NCI-H345 (cell line): Measurements from ENCODE around the gene OR10H5.
"Not testable (repeated sequence)": the region's sequence is repeated elsewhere in the genome, so short reads cannot be mapped to it uniquely, and the experiment has no call there.

Source experiments
- DNase-seq: peaks from one replicate; lab custom pipeline; 2025; lab: John Stamatoyannopoulos, UW

OR10H5 gene, protein sequence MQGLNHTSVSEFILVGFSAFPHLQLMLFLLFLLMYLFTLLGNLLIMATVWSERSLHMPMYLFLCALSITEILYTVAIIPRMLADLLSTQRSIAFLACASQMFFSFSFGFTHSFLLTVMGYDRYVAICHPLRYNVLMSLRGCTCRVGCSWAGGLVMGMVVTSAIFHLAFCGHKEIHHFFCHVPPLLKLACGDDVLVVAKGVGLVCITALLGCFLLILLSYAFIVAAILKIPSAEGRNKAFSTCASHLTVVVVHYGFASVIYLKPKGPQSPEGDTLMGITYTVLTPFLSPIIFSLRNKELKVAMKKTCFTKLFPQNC

DNA sequence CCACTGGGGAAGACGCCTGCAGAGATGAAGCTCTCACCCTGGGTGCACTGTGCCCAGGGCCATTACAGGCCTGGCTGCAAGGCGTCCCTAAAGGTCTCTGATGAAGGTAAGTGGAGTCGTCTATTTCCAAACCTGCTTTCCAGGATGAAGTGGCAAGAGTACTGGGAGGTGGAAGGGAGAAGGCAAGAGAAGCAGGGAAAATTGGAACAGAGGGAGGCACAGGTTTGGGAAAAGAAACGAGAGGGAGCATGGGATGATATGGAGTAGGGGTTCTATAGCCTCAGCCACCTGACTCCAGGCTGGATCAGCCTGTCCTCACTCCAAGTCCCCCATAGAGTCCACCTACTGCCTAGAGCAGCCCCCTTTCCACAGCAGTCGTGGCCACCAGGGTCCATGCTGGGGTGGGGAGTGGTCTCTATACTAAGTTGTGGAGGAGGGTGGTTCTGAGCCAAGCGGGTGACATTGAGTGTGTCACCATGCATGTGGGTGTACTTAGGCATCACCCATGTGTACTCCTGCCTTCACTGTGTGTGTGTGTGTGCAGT lies at the start of gene OR10H5:
Gene OR10H5 (plus strand): TSS at position 51 of the 545 bp plus-strand sequence. CDS start 6,388 bp downstream, outside the sequence.
- DNase-seq: no peak

- no peak for DNase-seq
Measured at GRCh38 chr19:15737722-15738121, 49.7 kb upstream of the OR10H5 start, which contains the start of gene OR10H3. Gene OR10H3, plus strand, starts transcription at chr19:15737985. Its CDS starts 3,408 bp downstream, at chr19:15741393.

- DNase-seq: no peak
Measured at GRCh38 chr19:15740785-15741184, 46.7 kb upstream of the OR10H5 start.

- no peak for DNase-seq
Measured at GRCh38 chr19:15748239-15748638, 39.2 kb upstream of the OR10H5 start.

DNA sequence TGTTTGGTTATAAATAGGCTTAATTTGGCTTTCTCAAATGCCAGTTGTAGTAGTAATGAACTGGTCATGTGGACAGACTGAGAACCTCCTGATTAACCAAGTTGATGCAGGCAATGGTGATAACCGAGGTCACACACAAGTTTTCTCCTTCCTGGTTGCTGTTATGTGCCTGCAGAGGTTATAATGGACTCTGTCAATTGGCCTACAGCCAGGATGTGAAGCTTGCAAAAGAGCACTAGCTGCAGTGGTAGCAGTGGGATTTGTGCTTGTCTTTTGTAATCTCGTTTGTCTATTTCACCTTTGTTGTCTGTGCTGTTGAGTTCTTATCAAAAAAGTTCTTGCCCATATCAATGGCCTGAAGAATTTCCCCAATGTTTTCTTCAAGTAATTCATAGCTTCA lies 29.1 kb upstream of the OR10H5 start:
- no peak for DNase-seq

GRCh38 chr19:15759962-15760565 lies 27.4 kb upstream of the OR10H5 start:
- DNase-seq: no peak

DNA sequence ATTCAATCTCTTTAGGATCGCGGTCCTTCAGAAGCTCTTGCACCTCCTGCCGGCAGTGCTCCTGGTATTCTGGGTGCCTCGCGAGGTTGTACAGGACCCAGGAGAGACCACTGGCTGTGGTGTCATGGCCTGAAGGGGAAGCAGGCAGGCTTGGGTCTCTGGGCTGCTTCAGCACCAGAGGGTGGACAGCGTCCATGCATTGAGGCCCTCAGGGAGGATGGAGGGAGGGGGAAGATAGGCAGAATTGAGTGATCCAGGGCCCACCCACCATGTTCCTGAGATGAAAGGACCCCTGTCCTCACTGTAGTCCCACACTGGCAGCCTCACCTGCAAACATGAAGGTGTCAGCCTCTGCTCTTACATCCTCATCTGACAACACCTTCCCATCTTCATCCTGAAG lies 17.9 kb upstream of the OR10H5 start:
- DNase-seq: no peak

DNA sequence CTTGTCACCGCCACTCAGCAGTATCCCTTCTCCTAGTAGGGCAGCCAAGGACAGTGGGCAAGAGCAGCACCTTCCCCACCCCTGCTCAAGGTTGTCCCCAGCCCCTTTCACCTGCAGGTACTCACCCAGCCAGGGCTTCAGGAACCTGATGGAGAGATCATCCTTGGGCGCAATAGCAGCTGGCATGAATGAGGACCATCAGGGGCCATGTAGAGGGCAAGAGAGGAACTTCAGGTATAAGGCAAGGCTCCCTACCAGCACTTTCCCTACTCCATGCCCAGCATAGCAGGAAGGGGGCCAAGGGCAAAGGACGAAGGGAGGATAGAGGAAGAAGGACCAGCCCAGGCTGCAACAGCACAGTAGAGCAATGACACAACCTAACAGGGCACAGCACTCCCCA lies 13.3 kb upstream of the OR10H5 start:
- DNase-seq: not testable (repeated sequence)

DNA sequence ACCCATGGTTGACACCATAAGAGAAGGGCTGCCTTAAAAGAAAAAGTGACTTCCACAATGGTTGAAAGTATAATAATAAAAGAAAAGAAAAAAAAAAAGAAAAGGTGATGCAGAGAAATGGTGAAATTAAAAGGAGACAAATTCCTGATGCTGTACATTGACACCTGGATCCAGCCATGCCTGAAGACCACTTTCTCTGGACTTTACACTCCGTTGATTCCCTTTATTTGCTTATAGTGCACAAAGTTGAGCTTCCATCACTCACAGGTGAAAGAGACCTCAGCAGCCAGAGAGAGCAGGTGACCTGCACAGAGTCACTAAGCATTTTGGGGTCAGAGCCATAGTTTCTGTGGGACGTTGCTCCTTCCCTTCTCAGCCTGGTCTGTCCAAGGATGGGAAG lies 12.2 kb upstream of the OR10H5 start:
- DNase-seq: no peak

DNA sequence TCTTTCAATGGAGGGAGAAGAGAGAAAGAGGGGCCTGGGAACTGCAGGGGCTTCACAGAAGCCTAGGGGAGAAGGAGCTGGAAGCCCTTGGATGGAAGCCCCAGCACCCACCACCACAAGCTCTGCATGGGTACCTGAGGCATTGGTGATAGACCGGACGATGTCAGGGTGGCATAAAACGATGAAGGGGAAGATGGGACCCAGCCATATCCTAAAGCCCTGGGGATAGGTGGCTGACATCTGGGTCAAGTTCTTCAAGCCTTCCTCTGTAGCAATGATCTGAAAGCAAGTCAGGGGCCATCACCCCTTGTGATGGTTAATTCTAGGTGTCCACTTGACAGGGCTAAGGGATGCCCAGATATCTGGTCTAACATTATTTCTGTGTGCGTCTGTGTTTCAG lies 11.2 kb upstream of the OR10H5 start:
- DNase-seq: no peak

- DNase-seq: no peak
Measured at GRCh38 chr19:15776991-15777970, 10.2 kb upstream of the OR10H5 start.

DNA sequence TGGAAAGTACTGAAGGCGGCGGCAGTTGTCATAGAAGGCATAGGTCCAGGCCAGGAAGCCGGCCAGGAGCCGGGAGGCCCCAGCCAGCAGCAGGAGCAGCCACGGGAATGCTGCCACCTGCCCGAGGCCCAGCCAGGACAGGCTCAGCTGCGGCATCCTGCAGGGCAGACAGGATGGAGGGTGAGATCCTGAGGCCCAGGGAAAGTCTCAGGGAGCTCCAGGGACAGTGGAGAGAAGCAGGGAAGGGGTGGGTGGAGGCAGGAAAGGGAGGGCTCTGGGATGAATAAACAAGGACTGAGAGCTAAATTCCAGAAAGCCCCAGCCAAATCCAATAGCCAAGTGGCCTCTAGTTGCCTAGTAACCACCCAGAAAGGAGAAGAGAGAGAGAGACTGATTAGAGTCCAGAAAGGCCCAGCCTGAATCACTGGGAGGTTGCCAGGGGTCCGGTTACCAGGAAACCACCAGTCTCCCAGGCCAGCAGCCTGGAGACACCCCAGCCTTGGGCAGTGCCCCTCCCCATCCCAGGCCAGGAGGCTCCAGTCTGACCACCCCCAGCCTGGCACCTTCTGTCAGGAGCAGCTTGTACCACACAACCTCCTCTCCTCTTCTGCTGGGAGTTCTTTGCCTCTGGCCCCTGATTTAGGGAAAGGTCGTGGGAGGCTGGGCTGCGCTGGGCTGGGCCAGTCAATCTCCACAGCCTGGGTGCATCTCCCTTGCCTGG lies 7.5 kb upstream of the OR10H5 start:
- DNase-seq: no peak

DNA sequence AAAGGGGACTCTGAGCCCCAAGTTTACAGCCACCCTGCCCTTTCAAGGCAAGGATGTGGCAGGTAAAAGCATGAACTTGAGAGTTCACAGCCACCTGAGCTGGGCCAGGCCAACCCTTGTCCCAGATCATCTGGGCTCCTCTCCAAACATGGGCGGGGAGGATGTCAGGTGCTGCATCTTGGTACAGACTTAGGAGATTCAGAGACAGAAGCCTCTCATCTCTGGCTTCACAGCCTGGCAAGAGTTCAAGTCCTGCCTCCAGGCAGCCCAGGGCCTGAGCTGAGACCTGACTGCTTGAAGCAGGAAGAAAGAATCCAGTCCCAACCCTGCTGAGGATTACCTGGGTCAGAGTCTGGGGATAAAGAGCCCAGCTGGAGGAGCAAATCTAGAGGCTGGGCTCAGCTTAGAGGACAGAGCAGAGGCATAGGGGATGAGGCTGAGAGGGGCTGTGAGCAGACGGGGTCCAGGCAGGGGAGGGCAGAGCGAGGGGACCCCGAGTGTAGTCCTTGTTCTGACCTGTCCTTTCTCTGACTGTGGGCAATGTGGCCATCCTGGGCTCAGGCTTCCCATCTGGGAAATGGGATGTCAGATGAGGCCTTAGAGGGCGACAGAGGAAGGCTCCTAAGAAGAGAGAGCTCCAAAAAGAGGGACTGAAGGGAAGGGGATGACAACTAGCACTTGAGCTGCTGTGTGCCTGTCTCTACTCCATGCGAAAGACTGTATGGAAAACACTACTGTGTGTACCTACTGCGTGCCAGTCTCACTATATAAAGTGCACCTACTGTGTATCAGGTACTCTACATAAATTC lies 6.6 kb upstream of the OR10H5 start:
- no peak for DNase-seq

- DNase-seq: no peak
Measured at GRCh38 chr19:15781661-15782060, 5.8 kb upstream of the OR10H5 start.

GRCh38 chr19:15782211-15782610 lies 5.2 kb upstream of the OR10H5 start:
- DNase-seq: no peak

DNA sequence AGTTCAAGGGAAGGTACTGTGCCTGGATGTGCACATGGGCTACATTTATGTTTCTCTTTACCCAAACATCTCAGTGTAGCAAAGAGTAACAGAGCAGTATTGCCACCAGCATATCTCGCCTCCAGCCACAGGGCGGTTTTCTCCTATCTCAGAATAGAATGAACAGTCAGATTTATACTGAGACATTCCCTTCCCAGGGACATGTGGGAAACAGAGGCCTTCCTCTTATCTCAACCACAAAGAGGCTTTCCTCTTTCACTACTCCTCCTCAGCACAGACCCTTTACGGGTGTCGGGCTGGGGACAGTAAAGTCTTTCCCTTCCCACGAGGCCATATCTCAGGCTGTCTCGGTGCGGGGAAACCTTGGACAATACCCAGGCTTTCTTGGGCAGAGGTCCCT lies 4.6 kb upstream of the OR10H5 start:
- DNase-seq: not testable (repeated sequence)

DNA sequence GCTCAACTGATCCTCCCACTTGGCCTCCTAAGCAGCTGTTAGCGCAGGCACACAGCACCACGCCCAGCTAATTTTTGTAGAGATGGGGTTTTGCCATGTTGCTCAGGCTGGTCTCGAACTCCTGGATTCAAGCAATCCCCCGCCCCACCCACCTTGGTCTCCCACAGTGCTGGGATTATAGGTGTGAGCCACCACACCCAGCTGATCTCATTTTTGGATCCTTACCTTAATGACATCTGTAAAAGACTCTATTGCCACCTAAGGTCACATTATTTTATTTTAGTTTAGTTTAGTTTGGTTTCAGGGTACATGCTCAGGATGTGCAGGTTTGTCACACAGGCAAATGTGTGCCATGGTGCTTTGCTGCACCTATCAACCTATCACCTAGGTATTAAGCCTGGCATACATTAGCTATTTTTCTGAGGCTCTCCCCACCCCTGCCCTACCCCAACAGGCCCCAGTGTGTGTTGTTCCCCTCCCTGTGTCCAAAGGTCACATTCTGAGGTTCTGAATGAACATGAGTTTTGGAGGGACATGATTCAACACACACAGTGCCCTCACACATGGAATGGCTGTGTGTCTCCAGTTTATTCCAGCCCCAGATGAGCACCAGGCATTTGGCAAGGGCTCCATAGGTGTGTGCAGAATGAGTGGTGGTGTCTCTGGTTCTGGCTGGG lies 1.3 kb downstream of the OR10H5 start:
- no peak for DNase-seq

DNA sequence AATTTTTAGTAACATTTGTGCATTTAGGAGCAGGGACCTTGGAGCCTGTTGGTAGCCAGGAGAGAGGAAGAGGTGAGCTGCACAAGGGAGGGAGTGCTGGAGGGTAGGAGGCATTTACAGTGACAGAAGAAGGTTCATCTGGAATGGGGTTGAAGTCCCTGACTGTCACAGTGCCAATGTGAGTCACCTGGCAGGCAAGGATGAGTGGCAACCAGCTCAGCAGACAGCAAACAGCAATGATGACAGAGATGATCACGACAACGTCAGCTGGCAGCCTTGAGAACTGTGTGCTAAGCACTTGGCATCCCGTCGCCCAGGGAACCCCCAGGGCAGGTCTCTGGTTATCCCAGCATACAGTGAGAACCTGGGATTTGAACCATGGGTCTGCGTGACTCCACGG lies 2.6 kb downstream of the OR10H5 start:
- DNase-seq: no peak

GRCh38 chr19:15794279-15794678 lies 6.8 kb downstream of the OR10H5 start:
- DNase-seq: not testable (repeated sequence)

DNA sequence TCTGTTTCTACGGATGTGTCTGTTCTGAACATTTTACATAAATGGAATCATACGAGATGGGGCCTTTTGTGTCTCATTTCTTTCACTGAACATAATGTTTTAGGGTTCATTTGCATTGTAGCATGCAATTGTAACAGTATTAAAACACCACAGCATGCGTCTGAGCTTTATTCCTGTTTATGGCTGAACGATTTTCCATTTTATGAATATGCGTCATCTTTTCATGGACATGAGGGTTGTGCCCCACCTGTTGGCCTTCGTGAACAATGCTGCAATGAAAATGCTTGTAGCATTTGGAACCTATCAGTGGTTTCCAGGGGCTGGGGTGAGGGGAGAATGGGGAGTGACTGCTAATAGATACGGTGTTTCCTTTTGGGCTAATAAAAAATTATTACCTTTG lies 22.9 kb downstream of the OR10H5 start:
- DNase-seq: no peak
